HG02938 (cell line): ENCODE results near the gene SNCA.

Experiments
- ATAC-seq: cut with Tn5 transposase; IDR thresholded peaks from one replicate; pipeline ENCODE4 v1.9.1; 2021; ENCODE audit warnings: mild to moderate bottlenecking, moderate library complexity; ENCODE audit not compliant: unreplicated experiment

Gene SNCA

DNA sequence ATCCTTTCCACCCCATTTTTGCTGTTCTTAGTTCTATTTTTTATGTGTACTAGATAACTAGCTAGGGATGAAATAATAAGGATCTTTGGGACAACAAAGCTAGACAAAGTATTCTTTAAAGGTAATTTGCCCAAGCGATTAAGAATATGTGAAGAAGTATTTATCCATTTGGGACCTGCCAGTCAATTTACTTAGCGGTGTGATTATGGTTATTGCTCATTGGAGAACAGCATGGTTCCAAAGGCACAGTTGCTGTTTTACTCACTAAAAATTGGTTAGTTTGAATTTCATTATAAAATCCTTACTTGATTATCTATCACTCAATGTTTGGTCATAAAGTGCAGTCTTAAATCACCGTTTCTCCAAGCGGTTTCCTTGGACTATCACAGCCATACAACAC lies 124.1 kb downstream of the SNCA start:
- ATAC-seq, result no peak

DNA sequence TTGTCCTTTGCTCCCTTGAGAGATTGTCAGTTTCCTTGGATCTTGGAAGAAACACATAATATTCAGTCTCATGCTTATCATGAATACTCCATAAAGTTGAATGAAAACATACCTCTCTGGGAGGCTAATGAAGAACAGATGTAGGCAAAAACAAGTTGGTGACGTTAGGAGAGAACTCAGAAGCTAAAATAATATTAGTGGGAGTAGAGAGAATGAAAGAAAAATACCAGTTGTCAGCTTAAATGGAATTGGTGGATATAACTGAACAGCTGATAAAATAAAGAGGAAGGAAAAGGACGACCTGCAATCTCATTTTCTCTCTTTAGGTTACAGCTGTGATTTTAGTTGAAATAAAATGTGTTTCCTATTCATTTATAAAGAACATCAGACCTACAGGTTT lies 124.8 kb downstream of the SNCA start:
- ATAC-seq, result no peak

GRCh38 chr4:89708903-89709421 lies 128.0 kb downstream of the SNCA start:
- no peak for ATAC-seq

GRCh38 chr4:89707467-89707866 lies 129.5 kb downstream of the SNCA start:
- ATAC-seq, result no peak

- ATAC-seq, result no peak
These were observed 132.1 kb downstream of the SNCA start for GRCh38 chr4:89704651-89705395.

GRCh38 chr4:89703829-89704590 lies 133.0 kb downstream of the SNCA start:
- ATAC-seq, result no peak

DNA sequence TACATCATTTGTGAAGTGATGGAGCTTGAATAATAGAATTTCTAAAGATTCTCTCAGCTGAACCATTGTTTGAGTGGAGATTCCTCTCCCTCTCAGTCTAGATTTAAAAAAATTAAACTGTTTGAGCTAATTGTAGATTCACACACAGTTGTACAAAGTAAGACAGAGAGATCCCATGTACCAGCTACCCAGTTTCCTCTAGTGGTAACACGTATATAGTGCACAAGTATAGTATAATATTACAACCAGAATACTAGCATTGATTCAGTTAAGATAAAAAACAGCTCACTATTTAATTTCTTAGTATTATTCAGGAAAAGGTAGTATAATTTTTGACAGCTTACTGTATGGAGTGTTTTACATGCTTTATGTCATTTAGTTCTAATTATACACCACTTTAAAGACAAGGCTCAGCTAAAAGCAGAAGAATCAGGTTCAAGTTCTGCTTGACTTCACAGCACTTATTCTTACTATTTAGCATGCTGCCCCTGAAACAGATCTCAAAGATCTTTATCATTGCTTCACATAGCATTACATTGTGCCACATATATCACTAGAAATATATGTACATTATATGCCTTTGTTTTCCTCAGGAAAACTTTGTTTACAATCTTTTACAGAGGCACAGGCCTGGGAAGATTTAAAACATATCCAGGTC lies 136.1 kb downstream of the SNCA start:
- ATAC-seq, result no peak

DNA sequence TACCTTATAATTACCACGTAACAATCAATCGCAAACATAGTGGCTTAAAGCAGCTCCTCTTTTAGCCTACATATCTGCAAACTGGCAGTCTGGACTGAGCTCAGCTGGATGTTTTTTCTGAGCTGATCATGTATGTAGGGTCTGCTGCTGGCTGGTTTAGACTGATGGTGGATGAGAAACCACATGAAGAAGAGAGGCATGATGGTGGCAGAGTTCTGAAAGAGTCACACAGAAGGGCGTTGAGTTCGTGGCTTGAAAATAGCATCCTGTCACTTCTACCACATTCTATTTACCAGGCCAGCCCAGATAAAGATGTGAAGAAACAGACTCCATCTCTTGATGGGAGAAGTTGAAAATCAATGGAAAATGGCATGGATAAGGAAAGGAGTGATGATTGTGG lies 151.3 kb downstream of the SNCA start:
- ATAC-seq, result no peak

DNA sequence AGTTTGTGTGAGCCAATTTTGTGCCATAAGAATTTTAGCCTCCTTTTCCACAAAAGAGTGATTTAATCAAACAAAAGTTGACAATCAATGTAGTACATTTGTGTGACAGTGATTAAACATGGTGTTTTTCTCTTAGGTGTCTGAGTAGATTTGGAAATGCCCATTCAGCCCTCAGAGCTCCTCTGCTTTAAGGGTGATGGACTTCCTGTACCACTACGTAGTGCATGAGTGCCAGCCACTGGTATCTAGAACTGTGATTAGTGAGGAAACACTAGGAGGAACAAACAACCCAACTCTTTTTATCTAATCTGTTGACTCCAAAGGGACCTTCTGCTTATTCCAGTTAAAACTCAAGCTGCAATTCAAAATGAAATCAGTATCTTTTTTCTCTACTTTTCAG lies 151.7 kb downstream of the SNCA start:
- no peak for ATAC-seq

DNA sequence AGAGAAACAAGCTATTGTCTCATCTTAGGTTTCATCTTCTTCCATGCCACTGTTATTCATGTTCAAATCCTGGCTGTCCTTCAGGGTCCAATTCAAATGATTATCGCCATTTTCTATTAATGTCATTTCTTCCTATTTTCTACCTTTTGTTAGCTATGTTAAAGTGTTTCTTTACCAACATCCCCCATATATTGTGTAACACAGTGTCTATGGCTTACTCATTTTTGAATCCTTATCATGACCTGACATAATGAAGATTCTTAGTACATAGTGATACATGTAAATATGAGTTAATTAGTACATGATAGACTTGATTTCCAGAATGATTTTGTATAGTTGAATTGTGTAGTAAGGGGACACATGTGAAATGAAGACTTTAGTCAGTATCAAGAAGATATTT lies 152.4 kb downstream of the SNCA start:
- no peak for ATAC-seq

DNA sequence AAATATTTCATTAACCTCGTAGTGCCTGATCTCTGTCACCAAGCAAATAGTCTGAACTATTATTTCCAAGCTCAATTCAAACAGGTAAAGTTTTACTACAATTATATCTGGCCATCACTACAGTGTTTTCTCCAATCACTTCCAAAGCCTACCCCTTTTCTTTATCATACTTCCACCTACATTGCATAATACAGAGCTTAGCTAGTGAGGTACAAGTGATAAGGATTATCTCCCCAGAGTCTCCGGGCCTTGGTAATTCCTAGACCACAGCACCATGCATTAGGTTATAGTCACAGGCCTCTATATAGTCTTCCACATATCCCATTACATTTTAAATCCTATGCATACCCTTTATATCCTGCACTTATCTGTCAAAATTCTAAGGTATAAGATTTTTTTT lies 154.2 kb downstream of the SNCA start:
- no peak for ATAC-seq

GRCh38 chr4:89681671-89682070 lies 155.3 kb downstream of the SNCA start:
- ATAC-seq, result no peak

GRCh38 chr4:89681219-89681618 lies 155.7 kb downstream of the SNCA start:
- ATAC-seq, result no peak

DNA sequence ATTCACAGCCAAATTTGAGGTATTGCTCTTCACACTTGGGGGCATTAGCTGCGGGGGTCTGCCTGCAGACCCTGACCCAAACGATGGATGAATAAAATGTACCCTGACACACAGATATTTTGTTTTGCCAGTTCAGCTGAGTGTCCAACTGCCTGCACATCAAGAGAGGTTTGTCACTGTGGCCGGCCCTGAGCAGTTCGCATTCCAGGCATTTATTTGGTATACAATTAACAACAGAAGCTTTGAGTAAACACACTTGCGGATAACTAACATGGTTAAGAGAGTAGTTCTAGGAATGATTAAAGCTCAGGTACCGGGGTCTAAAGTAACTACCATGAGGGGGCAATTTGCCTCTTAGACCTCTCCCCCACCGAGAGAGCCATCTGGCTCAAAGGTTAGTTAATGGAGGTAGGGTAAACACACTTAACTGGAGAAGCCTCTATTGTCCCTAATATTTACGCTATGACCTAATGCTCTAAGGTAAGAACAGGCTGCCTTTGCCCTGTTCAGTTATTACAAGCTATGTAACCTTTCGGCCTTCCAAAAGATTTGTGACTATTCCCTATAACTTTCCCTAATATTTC lies 162.0 kb downstream of the SNCA start:
- no peak for ATAC-seq
